ENCODE data around the gene ZNF550.
A peak's percentile ranks its signal among the peaks of the same experiment; 100 is the strongest.
"Not testable (repeated sequence)": the region's sequence is repeated elsewhere in the genome, so short reads cannot be mapped to it uniquely, and the experiment has no call there.

The ZNF550 gene

GRCh38 chr19:57527136-57527881 is 32.4 kb downstream of the ZNF550 start, which contains the start of gene ZNF549:
Gene ZNF549 (plus strand): TSS chr19:57527356. CDS start chr19:57527574, 218 bp downstream.
- DNase-seq: peak; percentile 93

GRCh38 chr19:57518021-57518420 is 41.6 kb downstream of the ZNF550 start:
- DNase-seq: not testable (repeated sequence)

GRCh38 chr19:57515255-57515654 is 44.4 kb downstream of the ZNF550 start:
- DNase-seq: no peak

GRCh38 chr19:57512845-57513244 is 46.8 kb downstream of the ZNF550 start:
- no peak for DNase-seq

GRCh38 chr19:57511484-57511883 is 48.2 kb downstream of the ZNF550 start:
- DNase-seq: no peak

GRCh38 chr19:57506163-57506562 is 53.5 kb downstream of the ZNF550 start:
- DNase-seq: no peak

- DNase-seq: not testable (repeated sequence)
These were observed 59.3 kb downstream of the ZNF550 start for GRCh38 chr19:57500400-57500799.

GRCh38 chr19:57499680-57500395 is 59.8 kb downstream of the ZNF550 start, which contains the start of gene ZNF773:
Gene ZNF773 (plus strand): TSS chr19:57499938. CDS start chr19:57500081, 143 bp downstream.
- DNase-seq: peak; percentile 93

- DNase-seq: not testable (repeated sequence)
These were observed 60.4 kb downstream of the ZNF550 start for GRCh38 chr19:57499332-57499679.

GRCh38 chr19:57488299-57488644 is 71.4 kb downstream of the ZNF550 start:
- DNase-seq: not testable (repeated sequence)

GRCh38 chr19:57487477-57488298 is 72.0 kb downstream of the ZNF550 start, which contains the start of gene ZNF419:
Gene ZNF419 (plus strand): TSS chr19:57487750. CDS start chr19:57487951, 201 bp downstream.
- peak; percentile 86 for DNase-seq

All from KG1 (cell line).